AG04449 (cell line): ENCODE results near the gene WDCP.

Experiments used
- CTCF ChIA-PET: fragments of 350-600 bp; formaldehyde crosslinking; extraction: SDS; loops from one replicate; lab custom pipeline; 2021; ENCODE audit warnings: antibody characterized with exemption; lab: Yijun Ruan, JAX
- POLR2A ChIA-PET: fragments of 400-600, 350-600 bp; formaldehyde crosslinking; extraction: SDS; loops from one replicate; lab custom pipeline; 2020; ENCODE audit warnings: antibody characterized with exemption, inconsistent platforms; lab: Yijun Ruan, JAX
- DNase-seq: peaks from one replicate; pipeline ENCODE4 v3.0.0-alpha.2; 2010; ENCODE audit warnings: low read depth, low spot score
- H3K4me3 ChIP-seq: 2 replicates; pipeline ENCODE4 v1.5.1; 2011; ENCODE audit warnings: low read depth, mild to moderate bottlenecking, control low read depth, low read length
- CTCF ChIP-seq: IDR thresholded peaks from one replicate; pipeline ENCODE4 v1.5.1; 2011; ENCODE audit warnings: mild to moderate bottlenecking, moderate library complexity, low read length, control low read depth, inconsistent platforms; ENCODE audit not compliant: insufficient read depth; ENCODE audit errors: missing control alignments

WDCP gene

GRCh38 chr2:24010477-24011249 is 36.5 kb downstream of the WDCP start:
- POLR2A ChIA-PET, result interaction anchor here (0.7 kb wide), 1 partner anchor 85 kb away, joined by 3 read pairs; no protein-coding TSS in a partner anchor
- TF ChIP-seq CTCF, result no peak
- peak overlapping the region; percentile 48; the same call in 1 of the 2 replicates for H3K4me3 ChIP-seq
- CTCF ChIA-PET, result interaction anchor here (0.9 to 1.3 kb wide), 2 partner anchors 9 to 187 kb away, joined by 3 read pairs; no protein-coding TSS in a partner anchor
- no peak for DNase-seq

GRCh38 chr2:24009680-24010476 is 37.3 kb downstream of the WDCP start, which contains the start of gene MFSD2B:
Gene MFSD2B, plus strand, starts transcription at chr2:24010085. Its CDS starts 12 bp downstream, at chr2:24010097.
- POLR2A ChIA-PET, result interaction anchor here (0.7 kb wide), 1 partner anchor 84 kb away, joined by 3 read pairs; no protein-coding TSS in a partner anchor
- CTCF ChIA-PET, result interaction anchor here (0.9 kb wide), 1 partner anchor 186 kb away, joined by 3 read pairs; no protein-coding TSS in a partner anchor
- DNase-seq, result no peak
- H3K4me3 ChIP-seq, result peak within 1 kb of the TSS; percentile 48
- TF ChIP-seq CTCF, result no peak

- no peak for DNase-seq
- peak overlapping the region; percentile 48 for H3K4me3 ChIP-seq
- TF ChIP-seq CTCF, result no peak
- ChIA-PET POLR2A (no interaction called here), CTCF (no interaction called here)
Measured at GRCh38 chr2:24009367-24009679, 37.9 kb downstream of the WDCP start.

GRCh38 chr2:24008672-24009366 is 38.4 kb downstream of the WDCP start:
- ChIA-PET POLR2A (no interaction called here), CTCF (no interaction called here)
- H3K4me3 ChIP-seq, result no peak overlapping the region
- DNase-seq, result no peak
- TF ChIP-seq CTCF, result no peak

- ChIA-PET POLR2A (no interaction called here), CTCF (no interaction called here)
- no peak for DNase-seq
- TF ChIP-seq CTCF, result no peak
- H3K4me3 ChIP-seq, result no peak overlapping the region
Measured at GRCh38 chr2:24007693-24008092, 39.5 kb downstream of the WDCP start.
